ENCODE results near the gene CPSF3.

DNA sequence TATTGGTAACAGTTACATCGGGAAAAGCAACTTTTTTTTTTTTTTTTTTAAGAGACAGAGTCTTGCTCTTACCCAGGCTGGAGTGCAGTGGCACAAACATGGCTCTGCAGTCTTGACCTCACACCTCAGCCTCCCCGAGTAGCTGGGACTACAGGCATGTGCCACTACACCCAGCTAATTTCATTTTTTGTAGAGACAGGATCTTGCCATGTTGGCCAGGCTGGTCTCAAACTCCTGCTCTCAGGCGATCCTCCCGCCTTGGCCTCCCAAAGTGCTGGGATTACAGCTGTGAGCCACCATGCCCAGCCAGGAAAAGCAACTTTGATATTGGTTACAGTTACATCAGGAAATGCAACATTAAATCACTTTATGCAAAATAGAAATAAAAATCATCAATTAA, 4.7 kb upstream of the CPSF3 start:
- TF ChIP-seq, protein P1, sequence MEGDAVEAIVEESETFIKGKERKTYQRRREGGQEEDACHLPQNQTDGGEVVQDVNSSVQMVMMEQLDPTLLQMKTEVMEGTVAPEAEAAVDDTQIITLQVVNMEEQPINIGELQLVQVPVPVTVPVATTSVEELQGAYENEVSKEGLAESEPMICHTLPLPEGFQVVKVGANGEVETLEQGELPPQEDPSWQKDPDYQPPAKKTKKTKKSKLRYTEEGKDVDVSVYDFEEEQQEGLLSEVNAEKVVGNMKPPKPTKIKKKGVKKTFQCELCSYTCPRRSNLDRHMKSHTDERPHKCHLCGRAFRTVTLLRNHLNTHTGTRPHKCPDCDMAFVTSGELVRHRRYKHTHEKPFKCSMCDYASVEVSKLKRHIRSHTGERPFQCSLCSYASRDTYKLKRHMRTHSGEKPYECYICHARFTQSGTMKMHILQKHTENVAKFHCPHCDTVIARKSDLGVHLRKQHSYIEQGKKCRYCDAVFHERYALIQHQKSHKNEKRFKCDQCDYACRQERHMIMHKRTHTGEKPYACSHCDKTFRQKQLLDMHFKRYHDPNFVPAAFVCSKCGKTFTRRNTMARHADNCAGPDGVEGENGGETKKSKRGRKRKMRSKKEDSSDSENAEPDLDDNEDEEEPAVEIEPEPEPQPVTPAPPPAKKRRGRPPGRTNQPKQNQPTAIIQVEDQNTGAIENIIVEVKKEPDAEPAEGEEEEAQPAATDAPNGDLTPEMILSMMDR (IDR thresholded peaks at IDR 0.05), result no peak
- no peak for TF ChIP-seq POLR2A (IDR thresholded peaks at IDR 0.05)
- no peak for TF ChIP-seq EP300 (IDR thresholded peaks at IDR 0.05)
